GM12878 (cell line): ENCODE results near the gene NUBP1. TPM values are rescaled to one million over a fixed set of nuclear protein-coding genes. Genes with fewer than 3 reads are reported as not detected.

Experiments used
- ATAC-seq: fragments of 200-7000 bp; cut with Tn5 transposase; 3 replicates; pipeline ENCODE4 v1.9.1; 2020; ENCODE audit warnings: mild to moderate bottlenecking, moderate library complexity
- BruUV-seq: library from RNA; stranded (reverse); fragments of 400-500 nt; replicated peaks from 2 replicates; lab custom pipeline; 2021; lab: Mats Ljungman, UMichigan
- CTCF ChIA-PET: fragments of 300-600 bp; sonication (Branson Sonifier 250); formaldehyde crosslinking; extraction: SDS; loops from one replicate; lab custom pipeline; 2021; ENCODE audit warnings: inconsistent platforms; lab: Yijun Ruan, JAX
- POLR2A ChIA-PET: fragments of 350-600 bp; formaldehyde crosslinking; extraction: SDS; loops from one replicate; lab custom pipeline; 2021; ENCODE audit warnings: inconsistent platforms; lab: Charles Lee
- RAD21 ChIA-PET: fragments of 300-600 bp; sonication (Branson Sonifier 250); formaldehyde crosslinking; loops from one replicate; lab custom pipeline; 2023; ENCODE audit warnings: antibody characterized with exemption; ENCODE audit not compliant: unreplicated experiment; lab: Charles Lee
- SMC1A ChIA-PET: fragments of 300-600 bp; sonication (Branson Sonifier 250); formaldehyde crosslinking; loops from one replicate; lab custom pipeline; 2023; ENCODE audit not compliant: unreplicated experiment, uncharacterized antibody; lab: Charles Lee
- DNase-seq: peaks from one replicate; pipeline ENCODE4 v3.0.0-alpha.2; 2011; ENCODE audit warnings: low read depth, low spot score
- FAIRE-seq: peaks from 3 replicates; lab custom pipeline; 2011; peaks lifted over from hg19 to GRCh38; lab: Jason Lieb, UNC
- H2AFZ ChIP-seq: 2 replicates; pipeline ENCODE4 v1.6.0; 2011; ENCODE audit warnings: low read depth, low read length, control low read depth; ENCODE audit not compliant: control insufficient read depth
- H3K27ac ChIP-seq: 2 replicates; pipeline ENCODE4 v1.5.1; 2011; ENCODE audit warnings: control low read depth; ENCODE audit not compliant: control insufficient read depth, insufficient read depth
- H3K27me3 ChIP-seq, 2 experiments: replicated peaks in 1 of 2; 2 replicates each; pipeline versions ENCODE4 v1.6.0 to v1.6.1; 2011; ENCODE audit warnings: low read length in 1 of 2; ENCODE audit not compliant: control insufficient read depth in 2 of 2, insufficient read depth in 2 of 2
- H3K36me3 ChIP-seq, 2 experiments: 2 replicates each; pipeline ENCODE4 v1.5.1; 2011; ENCODE audit warnings: low read length in 1 of 2; ENCODE audit not compliant: control insufficient read depth in 2 of 2, insufficient read depth in 2 of 2
- H3K4me1 ChIP-seq: 2 replicates; pipeline ENCODE4 v1.6.1; 2011; ENCODE audit warnings: mild to moderate bottlenecking, low read length, moderate library complexity, mixed read lengths; ENCODE audit not compliant: control insufficient read depth, insufficient read depth
- H3K4me2 ChIP-seq: 2 replicates; pipeline ENCODE4 v1.6.0; 2011; ENCODE audit warnings: control low read depth; ENCODE audit not compliant: control insufficient read depth, insufficient read depth
- H3K4me3 ChIP-seq: fragments of 200-600 bp; sonication (generic); 2 replicates; pipeline ENCODE4 v1.5.1; 2016
- H3K79me2 ChIP-seq: 2 replicates; pipeline ENCODE4 v1.6.0; 2011; ENCODE audit warnings: low read length; ENCODE audit not compliant: control insufficient read depth, insufficient read depth
- H3K9ac ChIP-seq: 2 replicates; pipeline ENCODE4 v1.8.0; 2011; ENCODE audit warnings: low read length, control low read depth, mixed read lengths; ENCODE audit not compliant: control insufficient read depth, insufficient read depth
- H3K9me3 ChIP-seq: replicated peaks from 3 replicates; pipeline ENCODE4 v1.5.1; 2011; ENCODE audit warnings: mild to moderate bottlenecking, low read length; ENCODE audit not compliant: control insufficient read depth, insufficient read depth
- H4K20me1 ChIP-seq: 2 replicates; pipeline ENCODE4 v1.6.0; 2011; ENCODE audit not compliant: control insufficient read depth, insufficient read depth
- BACH1 ChIP-seq: fragments of 450-650 bp; IDR thresholded peaks from 2 replicates; pipeline ENCODE4 v1.6.1; 2017; ENCODE audit warnings: mild to moderate bottlenecking, borderline replicate concordance
- NBN ChIP-seq: fragments of 450-650 bp; IDR thresholded peaks from 2 replicates; pipeline ENCODE4 v1.6.1; 2016
- PAX5 ChIP-seq: IDR thresholded peaks from 2 replicates; pipeline ENCODE4 v1.6.1; 2011; ENCODE audit warnings: low read depth, low read length, borderline replicate concordance
- POLR2A ChIP-seq: IDR thresholded peaks from 2 replicates; pipeline ENCODE4 v1.6.1; 2011; ENCODE audit warnings: low read depth, mild to moderate bottlenecking, low read length
- ZNF592 ChIP-seq: fragments of 450-650 bp; IDR thresholded peaks from 2 replicates; pipeline ENCODE4 v1.6.1; 2017; ENCODE audit warnings: mild to moderate bottlenecking, moderate library complexity
- WGBS: methylation state at CpG from one replicate; pipeline ENCODE4 v1.1.6; 2016; ENCODE audit warnings: low lambda C conversion rate; ENCODE audit not compliant: insufficient replicate concordance, insufficient coverage; ENCODE audit errors: missing lambda C conversion rate; 5-methylcytosine and 5-hydroxymethylcytosine counted together
- in situ Hi-C: fragments of 300-500 bp; cut with MboI; formaldehyde crosslinking; loops from 9 replicates; pipeline ENCODE4 v1.14.3; 2018; ENCODE audit warnings: mixed read lengths
- intact Hi-C: fragments of 100-400 bp; cut with micrococcal nuclease; formaldehyde crosslinking; loops from one replicate; pipeline ENCODE4 v1.14.2; 2022; ENCODE audit not compliant: unreplicated experiment
- polyA plus RNA-seq, 11 experiments: library from polyadenylated mRNA; depleted of rRNA in 4 of 11; unstranded in 6 of 11; stranded (reverse) in 5 of 11; fragments of >200 nt; fragmentation: Nextera tagmentation in 4 of 11; fragmentation: Illumina TruSeq in 1 of 11; extraction: Ambion mirVana in 4 of 11; extraction: Trizol in 1 of 11; gene quantifications; 1 replicate in 1 of 11; 2 replicates in 10 of 11; pipeline versions ENCODE4 v1.2.1 to v1.2.3, GENCODE V29; 2011 to 2016; ENCODE audit warnings: inconsistent platforms in 2 of 11, missing spikeins in 2 of 11, low read depth in 1 of 11
- total RNA-seq, 4 experiments: library from RNA; depleted of rRNA in 3 of 4; stranded (reverse); fragments of >200 nt in 3 of 4; fragmentation: Illumina TruSeq in 1 of 4; extraction: Trizol in 1 of 4; gene quantifications; 2 replicates each; pipeline versions ENCODE4 v1.2.1 to v1.2.3, GENCODE V29; 2013 to 2021

The NUBP1 gene
- total and polyA plus RNA-seq, 10 of the 15 experiments (the other 5 are each of a cell fraction or from before 2014, with no cell fraction given): 31.0 to 74.9 (median 58.3) TPM

GRCh38 chr16:10754941-10755340 lies 11.3 kb downstream of the NUBP1 start:
- FAIRE-seq: no peak
- intact Hi-C loops: no loop called here
- POLR2A ChIA-PET: interaction anchor here (0.9 to 3.4 kb wide), 4 partner anchors 8 to 182 kb away, joined by 3 to 11 read pairs (median 4); partner anchors contain the start of gene NUBP1

More at GRCh38 chr16:10754941-10755340, 11.3 kb downstream of the NUBP1 start:
- Histone ChIP-seq H3K27me3 (no peaks in the 10 kb centered on the region), H3K4me2 (no peak overlapping the region), H3K36me3 (peaks cover 13 to 22% of the 10 kb centered on the region in 2 experiments), H2AFZ (no peak overlapping the region), H3K9me3 (no peaks in the 10 kb centered on the region), H3K4me3 (no peak overlapping the region), H4K20me1 (no peaks in the 10 kb centered on the region), H3K27ac (no peak overlapping the region), H3K4me1 (peaks cover 31% of the 10 kb centered on the region), H3K79me2 (no peaks in the 10 kb centered on the region), H3K9ac (no peak overlapping the region)
- no TSS peak for BruUV-seq
- ChIA-PET RAD21 (interaction anchor here (1.0 to 3.8 kb wide), 3 partner anchors 10 to 19 kb away, joined by 3 to 27 read pairs (median 18); partner anchors contain the start of gene NUBP1), SMC1A (interaction anchor here (0.9 to 1.5 kb wide), 8 partner anchors 9 to 115 kb away, joined by 3 to 9 read pairs (median 3); no protein-coding TSS in a partner anchor), CTCF (interaction anchor here (0.7 to 1.2 kb wide), 5 partner anchors 11 to 171 kb away, joined by 3 to 4 read pairs (median 3); no protein-coding TSS in a partner anchor)
- DNase-seq (no peak), ATAC-seq (no peak)
- in situ Hi-C loops: no loop called here
- no peak for TF ChIP-seq NBN
- no peak for TF ChIP-seq BACH1
- no peak for TF ChIP-seq PAX5
- TF ChIP-seq ZNF592: no peak
- no peak for TF ChIP-seq POLR2A
- WGBS: 92% methylated on average over 4 of the region's 4 CpGs
